Measurements from ENCODE around the gene MYF5.
"Not testable (repeated sequence)": the region's sequence is repeated elsewhere in the genome, so short reads cannot be mapped to it uniquely, and the experiment has no call there.

Gene MYF5

DNA sequence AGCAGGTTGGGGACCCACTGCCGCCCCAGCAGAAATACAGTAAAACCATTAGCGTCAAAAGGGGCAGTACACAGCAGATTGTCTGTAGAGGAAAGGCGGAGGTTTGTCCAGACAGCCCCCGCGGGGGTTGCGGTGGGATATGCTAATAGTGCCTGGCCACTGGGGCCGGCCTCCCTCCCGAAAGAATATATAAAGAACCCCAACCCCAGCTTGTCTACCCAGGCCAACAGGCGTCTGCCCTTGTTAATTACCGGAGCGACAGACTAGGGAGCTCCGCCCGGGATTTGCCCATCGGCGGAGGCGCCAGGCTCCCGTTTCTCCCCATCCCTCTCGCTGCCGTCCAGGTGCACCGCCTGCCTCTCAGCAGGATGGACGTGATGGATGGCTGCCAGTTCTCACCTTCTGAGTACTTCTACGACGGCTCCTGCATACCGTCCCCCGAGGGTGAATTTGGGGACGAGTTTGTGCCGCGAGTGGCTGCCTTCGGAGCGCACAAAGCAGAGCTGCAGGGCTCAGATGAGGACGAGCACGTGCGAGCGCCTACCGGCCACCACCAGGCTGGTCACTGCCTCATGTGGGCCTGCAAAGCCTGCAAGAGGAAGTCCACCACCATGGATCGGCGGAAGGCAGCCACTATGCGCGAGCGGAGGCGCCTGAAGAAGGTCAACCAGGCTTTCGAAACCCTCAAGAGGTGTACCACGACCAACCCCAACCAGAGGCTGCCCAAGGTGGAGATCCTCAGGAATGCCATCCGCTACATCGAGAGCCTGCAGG lies at the start of gene MYF5:
Gene MYF5, plus strand, starts transcription at position 217 of the 774 bp plus-strand sequence. Its CDS starts 152 bp downstream, at position 369.
- DNase-seq = no peak

DNA sequence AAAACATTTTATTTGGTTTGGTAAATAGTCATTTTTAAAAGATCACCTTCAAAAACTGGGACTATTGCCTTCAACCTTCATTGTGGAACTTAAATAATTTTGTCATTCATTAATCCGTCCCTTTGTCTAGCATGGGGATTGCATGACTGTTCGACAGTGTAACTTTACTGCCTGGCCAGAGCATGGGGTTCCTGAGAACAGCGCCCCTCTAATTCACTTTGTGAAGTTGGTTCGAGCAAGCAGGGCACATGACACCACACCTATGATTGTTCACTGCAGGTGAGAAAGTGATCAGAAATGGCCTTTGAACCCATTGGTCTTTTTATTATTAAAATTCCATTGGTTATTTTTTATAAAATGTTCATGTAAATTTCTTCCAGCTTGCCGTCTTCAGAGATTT lies 46.5 kb upstream of the MYF5 start:
- no peak for DNase-seq

DNA sequence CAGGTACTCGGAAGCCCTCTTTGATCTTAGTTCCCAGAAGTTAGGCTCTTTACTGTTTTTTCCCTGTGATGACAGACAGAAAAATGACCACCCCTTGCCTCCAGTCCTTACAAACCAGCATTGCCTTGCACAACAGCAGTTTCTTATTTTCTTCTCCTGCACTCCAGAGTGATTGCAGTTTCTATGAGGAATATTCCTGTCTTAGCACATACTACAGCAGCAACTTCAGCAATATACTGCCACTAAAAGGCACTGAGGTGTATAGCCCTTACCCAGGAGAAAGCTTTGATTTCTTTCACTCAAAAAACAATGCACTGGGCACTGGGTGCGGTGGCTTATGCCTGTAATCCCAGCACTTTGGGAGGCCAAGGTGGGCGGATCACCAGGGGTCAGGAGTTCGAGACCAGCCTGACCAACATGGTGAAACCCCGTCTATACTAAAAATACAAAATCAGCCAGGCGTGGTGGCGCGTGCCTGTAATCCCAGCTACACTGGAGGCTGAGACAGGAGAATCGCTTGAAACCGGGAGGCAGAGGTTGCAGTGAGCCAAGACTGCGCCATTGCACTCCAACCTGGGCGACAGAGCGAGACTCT lies 40.6 kb upstream of the MYF5 start:
- not testable (repeated sequence) for DNase-seq

DNA sequence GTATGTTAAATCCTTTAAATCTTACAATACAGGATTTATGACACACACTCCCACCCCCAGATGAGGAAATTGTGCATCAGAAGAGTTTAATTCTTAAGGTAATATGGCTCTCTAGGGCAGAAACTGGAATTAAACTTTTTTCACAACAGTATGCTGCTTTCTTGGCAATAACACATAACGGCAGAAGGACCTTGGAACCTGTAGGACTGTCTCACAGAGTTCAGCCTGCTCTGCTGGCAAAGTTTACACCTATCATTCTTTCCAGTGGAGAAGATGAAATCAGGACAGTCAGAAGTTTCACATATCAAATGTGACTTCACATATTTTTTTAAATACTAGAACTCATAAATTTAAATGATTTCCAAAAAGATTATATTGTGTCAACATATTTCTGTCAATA lies 39.9 kb upstream of the MYF5 start:
- DNase-seq = no peak

DNA sequence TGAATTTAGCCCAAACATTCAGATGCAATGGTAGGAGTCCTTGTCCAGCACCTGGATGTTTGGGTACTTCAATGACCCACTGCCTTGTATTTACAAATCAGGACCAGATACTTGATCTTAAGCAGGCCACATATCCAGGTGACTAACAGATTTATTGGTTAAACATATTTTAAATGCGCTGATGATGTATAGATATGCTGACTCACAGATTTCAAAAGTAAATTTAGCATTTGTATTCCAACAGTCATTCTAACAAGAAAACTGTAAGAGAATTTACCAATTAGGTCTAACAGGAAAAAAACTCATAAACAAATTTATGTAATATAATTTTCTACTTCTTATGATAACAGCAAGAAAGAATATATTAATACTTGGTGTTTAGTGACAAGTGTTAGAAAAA lies 38.7 kb upstream of the MYF5 start:
- no peak for DNase-seq

DNA sequence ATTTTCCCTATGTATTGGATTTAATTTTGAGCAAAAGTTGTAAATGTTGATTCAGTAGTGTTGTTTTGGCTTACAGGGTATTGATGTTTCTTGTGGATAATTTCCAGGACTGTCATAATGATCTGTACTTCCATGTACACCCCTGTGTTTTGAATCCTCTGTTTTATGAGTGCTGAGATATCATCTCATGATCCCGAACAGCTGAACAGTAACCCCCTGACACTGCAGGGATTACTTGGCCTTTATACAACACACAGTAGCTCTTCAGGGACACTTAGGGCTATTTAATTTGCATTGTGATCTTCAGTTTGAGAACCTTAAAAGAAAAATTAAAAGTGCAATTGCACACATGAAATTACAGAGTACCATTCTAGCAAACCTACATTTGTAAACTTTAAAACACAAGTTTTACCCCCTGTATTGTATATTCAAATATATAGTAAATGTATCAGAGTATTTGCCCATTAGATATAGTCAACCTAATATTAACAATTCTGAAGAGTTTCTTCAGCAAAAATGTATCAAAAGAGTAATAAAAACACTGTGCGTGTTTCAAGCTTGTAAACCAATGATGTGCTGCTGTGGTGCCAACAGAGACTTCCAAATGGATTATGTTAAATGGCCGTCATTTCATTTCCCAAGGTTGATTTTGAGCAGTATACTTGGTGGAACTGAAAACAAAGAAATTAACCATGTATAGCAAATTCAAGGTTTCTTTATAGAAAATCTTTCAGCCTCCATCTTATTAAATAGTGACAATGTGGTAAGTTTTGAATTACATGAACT lies 37.2 kb upstream of the MYF5 start:
- DNase-seq = no peak

DNA sequence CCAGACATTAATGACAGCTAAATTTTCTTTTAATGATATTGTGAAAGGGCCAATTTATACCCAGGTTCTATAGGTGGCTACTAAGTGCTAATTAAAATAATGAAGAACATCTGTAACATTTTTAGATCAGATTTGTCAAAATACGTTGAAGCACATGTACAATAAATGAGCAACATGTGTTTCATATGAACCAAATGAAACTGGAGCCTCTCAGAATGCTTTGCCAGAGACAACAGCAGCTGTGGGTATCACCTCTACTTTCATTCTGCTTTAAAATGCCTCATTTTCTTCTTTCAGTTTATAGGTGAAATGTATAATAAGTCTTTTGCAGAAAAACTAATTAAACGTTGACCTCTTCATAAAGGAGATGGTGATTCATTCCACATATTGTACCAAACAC lies 35.4 kb upstream of the MYF5 start:
- no peak for DNase-seq

DNA sequence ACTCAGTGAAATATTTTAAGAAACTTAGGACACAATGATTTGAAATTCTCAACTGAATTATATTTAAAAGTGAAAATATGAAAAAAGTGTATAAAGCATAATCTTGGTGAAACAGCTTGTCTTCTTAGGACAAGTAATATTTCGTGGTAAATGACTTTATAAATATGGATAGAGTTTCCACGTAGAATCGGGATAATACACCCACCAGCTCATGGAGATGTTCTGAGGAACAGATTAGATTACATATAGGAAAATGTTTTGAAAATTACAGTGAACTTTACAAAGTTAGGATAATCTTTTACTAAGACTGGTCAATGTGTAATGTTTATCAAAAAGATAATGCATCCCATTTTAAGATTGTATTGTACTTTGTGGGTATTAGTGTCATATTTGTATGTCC lies 34.9 kb upstream of the MYF5 start:
- DNase-seq = no peak

DNA sequence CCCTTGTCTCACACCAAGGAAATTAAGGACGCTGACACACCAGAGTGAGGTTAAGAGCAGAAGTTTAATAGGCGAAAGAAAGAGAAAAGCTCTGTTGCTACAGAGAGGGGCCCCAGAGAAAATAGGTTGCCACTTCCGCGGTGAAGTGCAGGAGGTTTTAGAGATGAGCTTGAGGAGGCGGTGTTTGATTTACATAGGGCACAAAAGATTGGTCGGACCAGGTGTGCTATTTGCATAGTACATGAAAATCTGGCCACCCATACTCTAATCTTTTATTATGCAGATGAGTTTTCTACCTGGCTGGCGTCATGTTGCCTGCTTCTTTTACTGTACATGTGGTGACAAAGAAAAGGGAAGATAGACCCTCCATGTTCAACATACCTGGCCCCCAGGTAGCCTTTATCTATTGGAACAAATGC lies 32.6 kb upstream of the MYF5 start:
- no peak for DNase-seq

DNA sequence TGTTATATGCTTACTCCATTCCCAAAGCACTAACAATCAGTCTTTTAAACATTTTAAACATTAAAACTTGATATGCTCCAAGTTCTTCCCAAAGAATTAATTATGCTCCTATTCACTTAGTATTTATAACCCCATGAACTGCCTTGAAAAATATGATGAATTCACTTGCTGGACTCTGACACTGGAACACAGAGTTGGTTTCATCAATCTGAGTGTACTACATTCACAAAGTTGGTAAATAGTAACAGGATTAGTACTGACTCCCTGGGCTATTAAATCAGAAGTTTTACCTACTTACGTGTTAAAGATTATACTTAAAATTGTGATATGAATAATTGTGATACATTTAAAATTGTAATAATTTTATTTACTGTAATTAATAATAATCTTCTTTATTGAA lies 26.6 kb upstream of the MYF5 start:
- DNase-seq = no peak

DNA sequence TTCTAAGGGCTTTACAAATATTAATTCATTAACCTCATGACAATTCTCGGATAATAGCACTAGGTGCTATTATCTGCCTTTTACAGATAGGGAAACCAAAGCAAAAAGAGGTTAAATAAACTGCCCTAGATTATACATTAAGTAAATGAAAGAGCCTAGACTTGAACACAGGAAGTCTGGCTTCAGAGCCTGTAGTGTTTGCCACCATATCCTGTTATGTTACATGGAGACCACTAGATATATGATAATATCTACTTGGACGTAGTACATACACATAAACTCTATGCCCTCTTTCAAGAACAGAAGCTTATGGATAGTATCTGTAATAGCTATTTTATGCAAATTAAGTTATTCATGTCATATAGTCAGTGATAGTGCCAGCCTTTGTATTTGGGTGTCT lies 26.2 kb upstream of the MYF5 start:
- DNase-seq = no peak

DNA sequence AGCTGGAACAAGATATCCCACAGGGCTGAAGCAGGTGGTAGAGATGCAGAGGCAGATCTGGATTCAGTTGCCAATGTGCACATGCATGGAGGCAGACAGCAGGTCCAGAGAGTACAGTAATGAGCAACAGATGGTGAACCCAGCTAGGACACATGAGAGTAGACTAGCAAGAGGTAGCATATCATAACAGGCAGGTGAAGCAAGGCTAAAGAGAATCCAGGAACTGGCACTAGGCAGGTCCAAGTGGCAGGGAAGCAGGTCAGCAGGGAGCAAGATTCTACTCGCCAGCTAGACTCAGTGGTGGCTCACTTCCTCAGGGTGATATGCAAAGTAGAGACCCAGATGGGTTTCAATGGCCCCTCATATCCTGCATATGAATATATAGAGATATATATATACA lies 24.6 kb upstream of the MYF5 start:
- DNase-seq = no peak

DNA sequence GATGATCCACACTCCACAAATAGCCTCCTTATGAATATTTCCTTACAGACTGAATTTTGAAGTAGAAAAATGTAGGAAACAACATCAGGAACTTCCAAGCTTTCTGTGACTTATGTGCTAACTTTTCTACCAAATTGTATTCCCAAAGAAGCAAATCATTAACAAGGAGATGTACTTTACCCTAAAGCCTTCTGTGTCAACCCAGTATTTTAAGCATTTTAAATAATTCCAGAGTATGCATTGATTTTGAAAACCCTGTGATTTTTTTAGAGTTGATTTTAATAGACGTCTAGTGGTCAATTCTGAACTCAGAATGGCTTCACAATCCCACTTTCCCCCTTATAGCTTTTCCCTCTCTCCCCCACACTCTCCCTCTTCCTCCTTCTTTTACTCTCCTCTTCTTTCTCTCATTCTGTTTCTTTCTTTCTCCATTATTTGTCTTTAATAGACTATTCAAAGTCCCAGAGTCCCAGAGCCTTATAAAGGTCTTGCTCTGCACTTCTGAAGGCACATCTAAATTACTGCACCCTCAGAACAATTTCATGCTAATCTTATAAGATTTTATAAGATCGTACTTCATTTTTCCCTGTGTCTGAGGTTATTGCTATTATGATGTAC lies 19.3 kb upstream of the MYF5 start:
- no peak for DNase-seq

DNA sequence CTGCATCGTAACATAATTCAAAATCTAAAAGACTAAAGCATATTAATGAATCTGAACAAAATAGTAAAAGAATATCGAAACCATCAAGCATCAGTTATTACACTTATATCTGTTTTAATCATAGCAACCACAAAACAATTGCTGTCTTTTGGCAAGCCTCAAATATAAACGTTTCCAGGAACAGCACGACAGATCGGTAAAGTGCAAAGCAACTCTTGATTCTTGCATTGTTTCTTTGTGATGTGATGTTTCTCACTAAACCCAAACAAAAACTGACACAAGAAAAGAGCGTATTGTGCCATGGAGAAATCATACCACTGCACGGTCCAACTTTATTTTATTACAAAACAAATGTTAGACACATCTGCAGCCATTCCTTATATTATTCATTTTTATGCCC lies 18.5 kb upstream of the MYF5 start:
- DNase-seq = no peak

DNA sequence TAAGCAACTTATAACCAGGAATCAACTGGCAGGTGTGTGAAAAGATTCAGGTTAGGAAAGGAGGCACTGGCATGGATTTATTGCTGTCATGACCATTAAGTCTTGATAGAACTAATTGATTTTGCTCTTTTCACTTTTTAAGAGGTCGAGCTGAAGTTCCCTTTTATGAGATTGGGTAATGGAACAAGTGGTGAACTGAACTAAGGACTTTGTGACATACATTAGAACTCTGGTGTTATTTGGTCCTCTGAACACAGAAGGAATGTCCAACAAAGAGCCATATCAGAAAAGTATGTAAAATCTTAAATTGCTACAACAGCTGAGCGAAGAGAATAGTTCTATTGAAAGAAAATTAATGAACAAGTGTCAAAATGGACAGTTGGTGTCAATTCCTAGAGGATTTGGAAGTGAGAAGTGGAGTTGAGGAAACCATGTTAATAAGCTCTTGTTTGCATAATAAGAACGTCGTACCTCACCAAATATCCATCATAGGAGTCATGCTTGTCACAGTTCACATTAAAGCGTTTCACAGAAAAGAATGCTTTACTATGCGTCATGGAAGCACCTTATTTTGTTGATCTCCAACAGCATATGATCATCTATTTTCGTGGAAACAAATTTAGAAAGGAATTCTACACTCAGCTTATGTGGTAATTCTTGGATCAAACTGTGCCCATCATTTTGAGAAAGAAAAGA lies 17.7 kb upstream of the MYF5 start:
- no peak for DNase-seq

DNA sequence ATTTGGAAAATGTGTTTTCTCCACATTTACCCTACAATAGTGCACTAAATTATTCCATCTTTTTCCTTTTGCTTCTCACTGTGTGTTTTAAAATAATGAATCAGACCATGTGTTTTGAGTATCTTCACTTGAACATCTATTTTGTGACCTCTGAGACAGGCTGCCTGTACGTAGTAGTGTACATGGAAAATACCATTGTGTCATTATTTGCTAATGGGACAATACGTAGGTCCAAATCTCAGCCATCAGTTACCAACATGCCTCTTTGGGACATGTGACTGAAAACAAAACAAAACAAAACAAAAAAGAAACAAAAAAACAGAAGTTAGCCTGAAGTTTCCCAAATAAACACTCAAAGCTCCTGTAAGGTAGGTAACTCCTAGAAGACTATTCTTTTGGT lies 16.4 kb upstream of the MYF5 start:
- no peak for DNase-seq

DNA sequence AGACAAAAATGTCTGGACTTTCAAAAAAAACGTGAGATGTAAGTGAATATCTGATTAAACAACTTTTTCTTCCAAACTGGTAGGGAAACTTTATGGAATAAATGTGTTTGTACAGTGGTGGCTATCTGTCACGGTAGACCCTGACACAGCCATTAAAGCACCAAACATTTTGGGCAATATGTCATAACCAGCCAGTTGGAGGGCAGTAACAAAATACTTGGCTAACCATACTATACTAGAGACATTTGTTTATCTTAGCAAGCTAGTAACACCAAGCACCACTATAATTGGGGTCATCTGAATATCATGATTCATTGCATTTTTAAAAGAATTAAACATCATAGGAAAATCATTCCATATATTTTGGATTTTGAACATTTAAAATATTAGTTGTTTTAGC lies 15.3 kb upstream of the MYF5 start:
- no peak for DNase-seq

DNA sequence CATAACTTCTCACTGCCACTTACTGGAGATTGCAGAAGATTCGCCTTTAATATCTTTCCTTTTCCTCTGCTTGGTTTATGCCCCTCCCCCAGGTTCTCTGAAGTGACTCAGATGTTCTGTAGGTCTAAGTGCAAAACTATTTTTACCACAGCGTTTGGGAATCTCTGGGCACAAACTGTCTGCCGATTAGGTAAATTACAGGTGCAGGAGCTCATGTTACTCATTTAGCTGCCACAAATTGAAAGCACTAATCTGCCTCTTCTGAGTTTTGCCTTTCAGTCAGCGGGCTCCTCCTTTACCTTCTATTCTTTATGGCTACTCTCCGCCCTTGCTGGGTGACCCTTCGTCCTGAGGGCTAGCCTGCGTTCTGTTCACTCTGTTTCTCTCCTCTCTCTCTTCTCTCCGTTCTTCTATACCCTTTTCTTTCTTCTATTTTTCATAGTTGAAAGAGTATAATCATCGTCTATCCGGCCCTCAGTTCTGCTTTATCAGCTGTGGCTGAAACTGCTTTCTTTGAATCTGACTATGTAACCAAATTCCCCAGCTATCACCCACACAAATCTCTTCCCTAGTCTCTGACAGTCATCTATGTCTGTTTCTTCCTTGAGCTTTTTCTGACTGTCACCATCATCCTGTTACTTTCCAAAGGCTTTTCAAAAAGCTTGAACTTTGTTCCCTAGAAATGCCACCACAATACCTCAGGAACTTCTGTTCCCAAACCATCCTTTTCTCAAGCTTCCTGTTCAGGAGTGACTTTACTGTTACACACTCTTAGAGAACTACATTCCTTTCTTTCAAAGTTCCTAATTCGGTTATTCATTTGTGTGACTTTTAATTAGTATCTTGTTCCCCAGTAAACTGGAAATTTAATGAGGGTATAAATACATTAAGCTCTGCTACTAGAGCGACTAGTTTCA lies 13.6 kb upstream of the MYF5 start:
- DNase-seq = no peak

DNA sequence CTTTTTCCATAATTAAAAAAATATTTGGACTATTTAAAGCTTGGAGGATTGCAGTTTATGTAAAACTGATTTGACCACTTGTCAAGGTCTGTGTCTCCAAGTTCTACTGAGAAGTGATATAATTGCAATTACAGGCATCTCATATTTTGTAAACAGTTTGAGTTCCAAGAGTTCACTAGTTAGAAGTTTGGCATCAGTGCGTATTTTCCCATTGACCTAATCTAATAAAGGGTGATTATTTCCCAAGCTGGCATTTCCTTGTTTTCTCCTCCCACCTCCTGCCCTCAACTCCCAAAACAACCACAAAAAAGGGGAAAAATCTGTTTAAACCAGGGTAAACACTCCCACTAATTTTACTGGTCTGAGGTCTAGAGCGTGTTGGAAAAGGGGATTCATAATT lies 12.3 kb upstream of the MYF5 start:
- no peak for DNase-seq

DNA sequence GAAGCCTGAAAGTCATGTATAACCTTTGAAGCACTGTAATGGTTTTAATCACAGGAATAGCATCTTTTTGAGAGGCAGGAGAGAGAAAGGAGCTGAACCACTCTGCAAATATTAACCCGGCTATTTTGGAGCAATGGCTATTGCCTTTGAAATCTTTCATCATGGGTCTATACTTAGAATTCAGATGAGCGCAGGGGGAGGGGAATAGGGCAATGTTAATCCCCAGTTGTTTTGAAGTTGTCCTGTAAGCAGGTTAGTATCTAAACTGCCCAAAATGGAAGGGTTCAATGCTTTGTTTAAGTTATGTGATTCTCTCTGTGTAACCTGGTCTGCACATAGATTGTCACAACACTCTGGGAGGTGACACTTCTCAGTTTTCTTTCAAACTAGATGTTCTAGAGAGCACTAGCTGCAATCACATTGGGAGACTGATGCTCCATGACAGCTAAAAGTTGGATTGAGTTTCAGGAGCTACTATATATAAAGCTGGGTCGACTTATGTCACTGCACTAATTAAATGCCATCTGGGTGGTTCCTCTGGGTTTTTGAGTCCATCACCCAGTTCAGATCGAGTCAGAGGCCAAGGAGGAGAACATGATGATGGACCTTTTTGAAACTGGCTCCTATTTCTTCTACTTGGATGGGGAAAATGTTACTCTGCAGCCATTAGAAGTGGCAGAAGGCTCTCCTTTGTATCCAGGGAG lies 9.4 kb upstream of the MYF5 start, which contains the start of gene MYF6:
Gene MYF6, plus strand, starts transcription at position 509 of the 704 bp plus-strand sequence. Its CDS starts 86 bp downstream, at position 595.
- DNase-seq = no peak

DNA sequence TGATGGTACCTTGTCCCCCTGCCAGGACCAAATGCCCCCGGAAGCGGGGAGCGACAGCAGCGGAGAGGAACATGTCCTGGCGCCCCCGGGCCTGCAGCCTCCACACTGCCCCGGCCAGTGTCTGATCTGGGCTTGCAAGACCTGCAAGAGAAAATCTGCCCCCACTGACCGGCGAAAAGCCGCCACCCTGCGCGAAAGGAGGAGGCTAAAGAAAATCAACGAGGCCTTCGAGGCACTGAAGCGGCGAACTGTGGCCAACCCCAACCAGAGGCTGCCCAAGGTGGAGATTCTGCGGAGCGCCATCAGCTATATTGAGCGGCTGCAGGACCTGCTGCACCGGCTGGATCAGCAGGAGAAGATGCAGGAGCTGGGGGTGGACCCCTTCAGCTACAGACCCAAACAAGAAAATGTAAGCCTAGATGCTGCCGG lies 8.9 kb upstream of the MYF5 start:
- DNase-seq = no peak
